ENCODE measurements around the gene FCGR3B. TPM values are rescaled to one million over a fixed set of nuclear protein-coding genes. Genes with fewer than 3 reads are reported as not detected.

The FCGR3B gene
- not detected in 2 replicates for total RNA-seq

GRCh38 chr1:161631076-161631475, at the start of gene FCGR3B:
Gene FCGR3B (minus strand): TSS chr1:161631176. CDS start chr1:161631094, 82 bp downstream.

GRCh38 chr1:161662684-161663339, 31.8 kb upstream of the FCGR3B start, which contains the start of gene FCGR2B:
Gene FCGR2B (plus strand): TSS chr1:161663143. CDS start chr1:161663242, 99 bp downstream.

Other genes starting within 250 kb of the FCGR3B start
- gene FCGR2A, start 125.7 kb downstream of the FCGR3B start, total RNA-seq = 0.20 and 0.50 TPM in 2 replicates
- gene HSPA6, start 106.6 kb downstream of the FCGR3B start, total RNA-seq = 0.65 and 4.5 TPM in 2 replicates
- not detected in 2 replicates for gene FCGR3A, start 81.4 kb downstream of the FCGR3B start, total RNA-seq
- gene FCGR2B, start 32.0 kb upstream of the FCGR3B start, total RNA-seq = not detected in 2 replicates
- 0.17 and 0.72 TPM in 2 replicates for gene FCRLA, start 76.1 kb upstream of the FCGR3B start, total RNA-seq
- 1.6 and 2.9 TPM in 2 replicates for gene FCRLB, start 90.4 kb upstream of the FCGR3B start, total RNA-seq
- gene DUSP12, start 118.6 kb upstream of the FCGR3B start, total RNA-seq = 30.5 and 33.0 TPM in 2 replicates
- gene ATF6, start 135.1 kb upstream of the FCGR3B start, total RNA-seq = 29.1 and 30.9 TPM in 2 replicates

Measured in smooth muscle cell of the pulmonary artery (primary cell).